Keratinocyte (primary cell): Measurements from ENCODE around the gene MOGAT2. TPM values are rescaled to one million over a fixed set of nuclear protein-coding genes. Genes with fewer than 3 reads are reported as not detected.

Experiments used
- DNase-seq: peaks from one replicate; pipeline ENCODE4 v3.0.0-alpha.2; 2011; ENCODE audit warnings: low read depth, missing footprints, low spot score
- FAIRE-seq: peaks from 2 replicates; lab custom pipeline; 2011; peaks lifted over from hg19 to GRCh38; lab: Jason Lieb, UNC
- H2AFZ ChIP-seq: 2 replicates; pipeline ENCODE4 v1.6.0; 2012; ENCODE audit warnings: low read length, control low read depth, inconsistent platforms; ENCODE audit not compliant: control insufficient read depth
- H3K27ac ChIP-seq: 2 replicates; pipeline ENCODE4 v1.5.1; 2011; ENCODE audit warnings: low read length; ENCODE audit not compliant: control insufficient read depth, insufficient read depth
- H3K27me3 ChIP-seq: 3 replicates; pipeline ENCODE4 v1.6.0; 2011; ENCODE audit warnings: low read length; ENCODE audit not compliant: control insufficient read depth, insufficient read depth; ENCODE audit errors: extremely low read depth
- H3K36me3 ChIP-seq, 2 experiments: 2 replicates in 1 of 2; 3 replicates in 1 of 2; pipeline ENCODE4 v1.5.1; 2011; ENCODE audit warnings: low read length in 2 of 2, mild to moderate bottlenecking in 1 of 2; ENCODE audit not compliant: control insufficient read depth in 2 of 2, insufficient read depth in 2 of 2; ENCODE audit errors: extremely low read depth in 1 of 2
- H3K4me1 ChIP-seq: 3 replicates; pipeline ENCODE4 v1.5.1; 2011; ENCODE audit warnings: low read length; ENCODE audit not compliant: control insufficient read depth, insufficient read depth; ENCODE audit errors: extremely low read depth
- H3K4me2 ChIP-seq: 3 replicates; pipeline ENCODE4 v1.6.0; 2011; ENCODE audit warnings: low read depth, low read length; ENCODE audit not compliant: control insufficient read depth, insufficient read depth; ENCODE audit errors: extremely low read depth
- H3K4me3 ChIP-seq, 3 experiments: fragments of 200-600 bp in 1 of 3; sonication (generic) in 1 of 3; 2 replicates in 2 of 3; 3 replicates in 1 of 3; pipeline ENCODE4 v1.5.1; 2011 to 2016; ENCODE audit warnings: low read length in 3 of 3, mild to moderate bottlenecking in 3 of 3, control low read depth in 2 of 3, inconsistent platforms in 1 of 3, low read depth in 1 of 3, mixed read lengths in 1 of 3, mixed run types in 1 of 3, moderate library complexity in 1 of 3; ENCODE audit not compliant: control insufficient read depth in 2 of 3, insufficient read depth in 2 of 3; ENCODE audit errors: extremely low read depth in 1 of 3
- H3K79me2 ChIP-seq: 2 replicates; pipeline ENCODE4 v1.6.0; 2012; ENCODE audit warnings: low read length; ENCODE audit not compliant: control insufficient read depth, insufficient read depth
- H3K9ac ChIP-seq: 3 replicates; pipeline ENCODE4 v1.6.0; 2011; ENCODE audit warnings: low read length; ENCODE audit not compliant: control insufficient read depth, insufficient read depth; ENCODE audit errors: extremely low read depth
- H3K9me1 ChIP-seq: 3 replicates; pipeline ENCODE4 v1.6.0; 2011; ENCODE audit warnings: low read length; ENCODE audit not compliant: control insufficient read depth, insufficient read depth; ENCODE audit errors: extremely low read depth
- H3K9me3 ChIP-seq: 2 replicates; pipeline ENCODE4 v1.5.1; 2012; ENCODE audit warnings: low read depth, low read length; ENCODE audit not compliant: control insufficient read depth
- H4K20me1 ChIP-seq: 3 replicates; pipeline ENCODE4 v1.6.0; 2011; ENCODE audit warnings: low read length; ENCODE audit not compliant: control insufficient read depth, insufficient read depth; ENCODE audit errors: extremely low read depth
- CTCF ChIP-seq, 3 experiments: IDR thresholded peaks in 1 of 3; conservative IDR thresholded peaks in 1 of 3; optimal IDR thresholded peaks in 1 of 3; 2 replicates in 2 of 3; 3 replicates in 1 of 3; pipeline versions ENCODE3 to v1.5.1; 2011; ENCODE audit warnings: low read length in 3 of 3, mild to moderate bottlenecking in 3 of 3, moderate library complexity in 2 of 3, control low read depth in 1 of 3, inconsistent platforms in 1 of 3; ENCODE audit not compliant: insufficient read depth in 2 of 3; ENCODE audit errors: extremely low read depth in 1 of 3
- EZH2 ChIP-seq: IDR thresholded peaks from one replicate; pipeline ENCODE4 v1.6.1; 2012; ENCODE audit warnings: inconsistent platforms, mild to moderate bottlenecking, low read length, moderate library complexity
- dilution Hi-C: fragments of 300-500 bp; cut with MboI; formaldehyde crosslinking; loops from one replicate; pipeline ENCODE4 v1.7.0; 2020; ENCODE audit warnings: low sequenced_read_pairs; ENCODE audit not compliant: extremely low pct_ligation_motif_present
- polyA plus RNA-seq, 5 experiments: library from polyadenylated mRNA; depleted of rRNA in 3 of 5; stranded (reverse) in 3 of 5; stranded (forward) in 1 of 5; unstranded in 1 of 5; fragments of >200 nt; gene quantifications; 1 replicate in 1 of 5; 2 replicates in 3 of 5; 3 replicates in 1 of 5; pipeline versions ENCODE4 v1.2.1 to v1.2.3, GENCODE V29; 2011 to 2012; ENCODE audit warnings: missing spikeins in 2 of 5, low read depth in 1 of 5, low replicate concordance in 1 of 5

The MOGAT2 gene
- polyA plus RNA-seq, 1 donor (not counting 4 experiments of a cell fraction or from before 2014, with no cell fraction given), result not detected

- Histone ChIP-seq H3K36me3 (no peaks in the 10 kb centered on the region), H3K9ac (no peak overlapping the region), H4K20me1 (no peaks in the 10 kb centered on the region), H3K27ac (no peak overlapping the region), H3K9me3 (no peaks in the 10 kb centered on the region), H3K9me1 (no peaks in the 10 kb centered on the region), H2AFZ (no peak overlapping the region), H3K27me3 (no peaks in the 10 kb centered on the region), H3K4me1 (peaks cover under 1% of the 10 kb centered on the region), H3K79me2 (no peaks in the 10 kb centered on the region), H3K4me2 (no peak overlapping the region), H3K4me3 (no peak overlapping the region)
- FAIRE-seq (no peak), DNase-seq (no peak)
- TF ChIP-seq EZH2, result no peak
- no peak for TF ChIP-seq CTCF (optimal IDR thresholded peaks at IDR 0.05 in 1 of 3, IDR thresholded peaks at IDR 0.05 in 1 of 3, conservative IDR thresholded peaks at IDR 0.05 in 1 of 3; ENCODE audit: extremely low read depth in 1 of 3, insufficient read depth in 2 of 3, low read length in 3 of 3)
- dilution Hi-C loops, result no loop called here
Measured at GRCh38 chr11:75728992-75729391, 11.4 kb downstream of the MOGAT2 start.

GRCh38 chr11:75731095-75731494 lies 13.5 kb downstream of the MOGAT2 start:
- H2AFZ ChIP-seq, result no peak overlapping the region
- H3K79me2 ChIP-seq, result no peaks in the 10 kb centered on the region
- FAIRE-seq, result no peak
- H3K9ac ChIP-seq, result no peak overlapping the region
- H3K36me3 ChIP-seq, result no peaks in the 10 kb centered on the region
- no peaks in the 10 kb centered on the region for H3K9me1 ChIP-seq
- H3K4me2 ChIP-seq, result no peak overlapping the region
- H3K27me3 ChIP-seq, result peaks cover 4% of the 10 kb centered on the region
- no peaks in the 10 kb centered on the region for H3K9me3 ChIP-seq
- H3K4me3 ChIP-seq, result no peak overlapping the region
- no peak overlapping the region for H3K27ac ChIP-seq
- TF ChIP-seq EZH2, result no peak
- TF ChIP-seq CTCF (optimal IDR thresholded peaks at IDR 0.05 in 1 of 3, IDR thresholded peaks at IDR 0.05 in 1 of 3, conservative IDR thresholded peaks at IDR 0.05 in 1 of 3; ENCODE audit: extremely low read depth in 1 of 3, insufficient read depth in 2 of 3, low read length in 3 of 3), result peak in 1 of 3 experiments; percentile 0
- dilution Hi-C loops, result no loop called here
- H4K20me1 ChIP-seq, result no peaks in the 10 kb centered on the region
- H3K4me1 ChIP-seq, result no peaks in the 10 kb centered on the region
- DNase-seq, result no peak
